Measurements from ENCODE around the gene CD9. TPM values are rescaled to one million over a fixed set of nuclear protein-coding genes. Genes with fewer than 3 reads are reported as not detected.
A peak's percentile ranks its signal among the peaks of the same experiment; 100 is the strongest.

CD9 gene
- total RNA-seq, 3 donors from 2014 or later: 91.1 to 436 (median 243) TPM

DNA sequence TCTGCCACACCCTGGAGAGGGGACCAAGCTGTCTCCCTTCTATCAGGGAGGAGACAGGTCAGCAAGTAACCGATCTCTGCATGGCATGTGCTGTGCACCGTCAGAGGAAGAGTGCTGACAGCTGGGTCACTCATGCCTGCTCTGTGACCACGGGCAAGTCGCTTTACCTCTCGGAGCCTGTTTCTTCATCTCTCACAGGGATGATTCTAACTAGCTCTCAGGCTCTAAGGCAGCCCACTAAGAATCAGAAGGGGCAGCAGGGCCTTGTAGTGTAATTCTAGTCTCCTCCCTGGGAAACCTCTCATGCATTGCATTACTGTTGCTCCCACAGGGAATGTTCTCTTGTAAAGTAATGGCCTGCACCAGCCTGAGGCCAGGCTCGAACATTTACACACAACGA is 11.9 kb downstream of the CD9 start:
- Histone ChIP-seq H3K9me3 (no peaks in the 10 kb centered on the region), H3K27me3 (no peaks in the 10 kb centered on the region), H3K27ac (peak overlapping the region; percentile 28 to 96), H3K36me3 (no peaks in the 10 kb centered on the region), H3K4me3 (no peak overlapping the region), H3K4me1 (peaks cover 12 to 37% of the 10 kb centered on the region in 2 donors)
- no peak for DNase-seq (ENCODE audit: low spot score in 2 of 2)
- intact Hi-C loops (cut with DNase I; ENCODE audit: low total_unique reads): loop anchor here (10.0 kb wide), 1 partner anchor 63 kb away; no protein-coding TSS in a partner anchor
- TF ChIP-seq, protein P1, sequence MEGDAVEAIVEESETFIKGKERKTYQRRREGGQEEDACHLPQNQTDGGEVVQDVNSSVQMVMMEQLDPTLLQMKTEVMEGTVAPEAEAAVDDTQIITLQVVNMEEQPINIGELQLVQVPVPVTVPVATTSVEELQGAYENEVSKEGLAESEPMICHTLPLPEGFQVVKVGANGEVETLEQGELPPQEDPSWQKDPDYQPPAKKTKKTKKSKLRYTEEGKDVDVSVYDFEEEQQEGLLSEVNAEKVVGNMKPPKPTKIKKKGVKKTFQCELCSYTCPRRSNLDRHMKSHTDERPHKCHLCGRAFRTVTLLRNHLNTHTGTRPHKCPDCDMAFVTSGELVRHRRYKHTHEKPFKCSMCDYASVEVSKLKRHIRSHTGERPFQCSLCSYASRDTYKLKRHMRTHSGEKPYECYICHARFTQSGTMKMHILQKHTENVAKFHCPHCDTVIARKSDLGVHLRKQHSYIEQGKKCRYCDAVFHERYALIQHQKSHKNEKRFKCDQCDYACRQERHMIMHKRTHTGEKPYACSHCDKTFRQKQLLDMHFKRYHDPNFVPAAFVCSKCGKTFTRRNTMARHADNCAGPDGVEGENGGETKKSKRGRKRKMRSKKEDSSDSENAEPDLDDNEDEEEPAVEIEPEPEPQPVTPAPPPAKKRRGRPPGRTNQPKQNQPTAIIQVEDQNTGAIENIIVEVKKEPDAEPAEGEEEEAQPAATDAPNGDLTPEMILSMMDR (IDR thresholded peaks at IDR 0.05): no peak
- no peak for TF ChIP-seq POLR2A (IDR thresholded peaks at IDR 0.05)

DNA sequence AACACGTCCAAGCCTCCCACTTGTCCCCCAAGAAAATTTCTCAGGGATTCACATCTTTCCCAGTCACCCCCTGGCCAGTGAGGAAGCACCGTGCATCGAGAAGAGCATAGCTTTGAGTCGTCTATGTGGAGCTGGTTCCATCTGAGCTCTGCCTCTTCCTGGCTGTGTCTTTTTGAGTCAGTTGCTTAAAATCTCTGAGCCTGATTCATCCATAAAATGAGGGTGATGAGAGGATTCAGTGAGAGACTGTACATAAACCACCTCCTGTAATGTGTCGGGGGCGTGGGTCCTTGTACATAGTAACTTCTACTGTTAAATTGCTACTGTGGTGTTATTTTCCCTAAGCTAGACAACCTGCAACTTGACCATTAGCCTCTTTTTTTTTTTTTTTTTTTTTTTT is 13.8 kb downstream of the CD9 start:
- H3K9me3 ChIP-seq: no peaks in the 10 kb centered on the region
- TF ChIP-seq POLR2A (IDR thresholded peaks at IDR 0.05) (no peak), POLR2AphosphoS5 (IDR thresholded peaks at IDR 0.05) (no peak)
- TF ChIP-seq, protein P1 (IDR thresholded peaks at IDR 0.05): no peak
- DNase-seq (ENCODE audit: low spot score in 2 of 2): no peak
- H3K27ac ChIP-seq: peak overlapping the region; percentile 96 to 98
- no peak overlapping the region for H3K4me3 ChIP-seq
- intact Hi-C loops (cut with DNase I; ENCODE audit: low total_unique reads): loop anchor here (10.0 kb wide), 1 partner anchor 61 kb away; no protein-coding TSS in a partner anchor
- H3K36me3 ChIP-seq: no peaks in the 10 kb centered on the region
- H3K27me3 ChIP-seq: no peaks in the 10 kb centered on the region
- peaks cover 12 to 47% of the 10 kb centered on the region in 2 donors for H3K4me1 ChIP-seq

DNA sequence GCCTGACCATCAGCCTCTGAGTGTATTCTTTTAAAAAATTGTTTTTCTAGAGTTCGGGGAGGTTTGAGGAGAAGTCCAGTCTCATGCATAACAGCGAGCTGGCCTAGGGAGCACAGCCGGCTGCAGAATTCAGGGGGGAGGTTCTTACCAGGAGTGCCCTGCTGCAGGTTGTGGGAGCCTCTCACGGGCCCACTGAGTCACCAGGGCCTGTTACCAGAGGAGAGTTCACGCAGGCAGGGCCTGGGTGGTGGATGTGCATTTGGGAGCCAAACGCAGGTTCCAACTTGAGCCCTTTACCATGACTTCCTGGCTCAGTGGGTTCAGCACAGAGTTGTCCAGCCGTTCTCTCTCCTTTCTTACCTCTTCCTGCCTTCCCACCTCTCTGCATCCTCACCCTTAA is 14.4 kb downstream of the CD9 start:
- Histone ChIP-seq H3K27me3 (no peaks in the 10 kb centered on the region), H3K27ac (peak overlapping the region; percentile 96 to 98), H3K36me3 (no peaks in the 10 kb centered on the region), H3K9me3 (no peaks in the 10 kb centered on the region), H3K4me3 (peak overlapping the region in 1 of 3 donors; percentile 9), H3K4me1 (peaks cover 12 to 47% of the 10 kb centered on the region in 2 donors)
- no peak for TF ChIP-seq POLR2AphosphoS5 (IDR thresholded peaks at IDR 0.05)
- TF ChIP-seq, protein P1 (IDR thresholded peaks at IDR 0.05): no peak
- TF ChIP-seq POLR2A (IDR thresholded peaks at IDR 0.05): no peak
- intact Hi-C loops (cut with DNase I; ENCODE audit: low total_unique reads): loop anchor here (10.0 kb wide), 1 partner anchor 60 kb away; no protein-coding TSS in a partner anchor
- no peak for DNase-seq (ENCODE audit: low spot score in 2 of 2)

DNA sequence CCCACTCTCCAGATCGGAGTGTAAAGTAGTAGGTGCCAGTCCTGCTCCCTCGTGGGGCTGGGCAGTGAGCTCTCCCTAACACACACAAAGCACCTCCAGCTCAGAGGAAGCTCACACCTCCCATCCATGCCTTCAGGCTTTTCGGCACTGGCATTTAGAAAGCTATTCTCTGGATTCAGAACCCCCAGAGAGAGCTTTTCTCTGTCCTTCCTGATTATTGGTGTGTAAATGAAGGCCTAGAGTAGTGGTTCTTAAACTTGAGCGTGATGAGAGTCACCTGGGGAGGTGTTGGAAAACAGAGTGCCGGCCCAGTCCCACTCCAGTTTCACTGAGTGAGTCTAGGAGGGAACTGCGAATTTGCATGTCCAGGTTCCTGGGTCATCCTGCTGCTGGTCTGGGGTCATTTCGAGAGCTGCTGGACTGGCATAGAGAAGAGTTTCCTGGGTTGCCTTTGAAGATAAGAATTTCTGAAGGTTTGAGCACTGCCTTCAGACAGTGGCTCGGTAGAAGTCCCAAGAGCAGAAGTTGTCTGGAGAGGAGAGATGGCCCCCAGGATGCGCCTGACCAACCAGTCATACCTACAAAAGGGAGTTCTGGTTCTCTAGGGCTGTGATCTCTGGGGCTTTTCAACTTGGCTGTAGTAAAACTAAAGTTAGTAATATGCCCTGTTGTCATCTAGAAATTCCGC is 15.1 kb downstream of the CD9 start:
- intact Hi-C loops (cut with DNase I; ENCODE audit: low total_unique reads): loop anchor here (10.0 kb wide), 1 partner anchor 60 kb away; no protein-coding TSS in a partner anchor
- Histone ChIP-seq H3K27me3 (no peaks in the 10 kb centered on the region), H3K4me1 (peaks cover 12 to 47% of the 10 kb centered on the region in 2 donors), H3K27ac (peak overlapping the region; percentile 96 to 98), H3K9me3 (no peaks in the 10 kb centered on the region), H3K4me3 (peak overlapping the region in 1 of 3 donors; percentile 46), H3K36me3 (no peaks in the 10 kb centered on the region)
- TF ChIP-seq POLR2A (IDR thresholded peaks at IDR 0.05) (no peak), POLR2AphosphoS5 (IDR thresholded peaks at IDR 0.05) (no peak)
- TF ChIP-seq, protein P1 (IDR thresholded peaks at IDR 0.05): no peak
- DNase-seq (ENCODE audit: low spot score in 2 of 2): no peak

DNA sequence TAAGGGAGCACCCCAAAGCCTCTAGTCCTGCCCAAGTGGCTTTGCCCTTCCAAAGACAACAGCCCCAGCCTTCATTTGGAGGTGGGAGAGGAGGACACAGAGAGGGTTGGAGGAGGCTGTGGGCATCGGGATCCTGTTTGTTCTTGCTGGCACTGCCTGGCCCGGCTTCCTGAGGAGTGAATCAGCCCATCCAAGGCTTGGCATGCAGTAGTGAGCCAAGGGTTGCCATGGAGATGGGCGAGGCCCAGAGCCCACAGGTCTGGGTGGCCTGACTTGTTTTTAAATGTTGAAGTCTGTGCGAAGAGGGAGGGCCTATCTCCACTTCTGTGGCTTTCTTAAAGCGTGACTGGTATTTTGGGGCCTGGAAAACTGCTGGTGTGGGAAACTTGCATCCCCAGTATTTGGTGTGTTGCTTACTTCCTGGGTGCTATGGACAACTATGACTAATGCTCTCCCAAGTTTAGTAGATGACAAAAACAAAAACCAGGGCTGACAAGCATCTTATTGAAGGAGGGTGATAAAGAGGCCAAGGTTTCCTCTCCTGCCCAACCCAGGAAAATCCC is 15.8 kb downstream of the CD9 start:
- TF ChIP-seq POLR2A (IDR thresholded peaks at IDR 0.05): peak; percentile 26
- peak in 2 of 3 donors; percentile 70 to 79 for TF ChIP-seq POLR2AphosphoS5 (IDR thresholded peaks at IDR 0.05)
- TF ChIP-seq, protein P1 (IDR thresholded peaks at IDR 0.05): no peak
- intact Hi-C loops (cut with DNase I; ENCODE audit: low total_unique reads): loop anchor here (10.0 kb wide), 1 partner anchor 59 kb away; no protein-coding TSS in a partner anchor
- Histone ChIP-seq H3K4me3 (peak overlapping the region in 1 of 3 donors; percentile 46), H3K27me3 (no peaks in the 10 kb centered on the region), H3K4me1 (peaks cover 12 to 46% of the 10 kb centered on the region in 2 donors), H3K9me3 (no peaks in the 10 kb centered on the region), H3K27ac (peak overlapping the region; percentile 96 to 98), H3K36me3 (no peaks in the 10 kb centered on the region)
- peak; percentile 91 to 98 for DNase-seq (ENCODE audit: low spot score in 2 of 2)

All from breast epithelium (tissue), 4 donors.